Stimulated activated CD8-positive, alpha-beta memory T cell treated with anti-CD3 and anti-CD28 coated beads, Interleukin-7, amount 100 ng/mL, for 4 hours (primary cell): ENCODE measurements around the gene TIGIT.

Experiments
- DNase-seq, 2 donors: peaks; one replicate each; pipeline ENCODE4 v3.0.0-alpha.2; 2020; ENCODE audit warnings: low read depth in 2 of 2

Gene TIGIT

DNA sequence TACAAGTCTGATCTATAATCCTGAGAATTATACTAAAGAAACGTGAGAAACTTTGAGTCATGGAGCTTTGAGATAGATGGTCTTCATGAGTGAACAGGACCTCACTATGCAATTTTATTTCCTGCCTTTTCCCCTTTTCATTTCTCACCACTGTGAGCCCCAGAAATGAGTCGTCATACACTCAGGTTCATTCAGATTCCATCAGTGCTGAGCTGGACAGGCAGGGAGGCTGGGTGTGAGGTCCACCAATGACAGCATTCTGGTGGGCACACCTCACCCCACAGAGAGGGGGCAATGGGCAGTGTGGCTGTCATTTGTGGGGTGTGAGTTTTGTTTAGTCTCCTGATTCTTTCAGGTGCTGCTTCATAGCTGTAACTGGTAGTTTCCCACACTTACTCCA lies 16.9 kb downstream of the TIGIT start:
- DNase-seq: no peak

DNA sequence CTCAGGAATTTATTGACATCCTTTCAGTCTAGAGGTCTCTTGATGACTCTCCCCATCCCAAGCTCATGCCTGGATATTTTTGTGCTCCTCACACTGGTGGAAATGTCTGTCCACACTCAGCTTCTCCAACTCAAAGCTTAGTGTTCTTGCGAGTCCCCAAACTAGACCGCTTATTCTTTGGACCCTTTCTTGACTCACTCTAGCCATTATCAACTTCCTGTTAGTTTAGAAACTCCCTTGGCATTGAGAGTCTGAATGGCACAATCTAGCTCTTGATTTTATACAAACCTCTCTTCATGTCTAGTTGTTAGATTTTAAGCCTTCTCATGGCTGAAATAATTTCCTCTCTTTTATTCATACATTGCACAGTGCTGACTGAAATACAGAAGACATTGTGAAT lies 19.6 kb downstream of the TIGIT start:
- no peak for DNase-seq

DNA sequence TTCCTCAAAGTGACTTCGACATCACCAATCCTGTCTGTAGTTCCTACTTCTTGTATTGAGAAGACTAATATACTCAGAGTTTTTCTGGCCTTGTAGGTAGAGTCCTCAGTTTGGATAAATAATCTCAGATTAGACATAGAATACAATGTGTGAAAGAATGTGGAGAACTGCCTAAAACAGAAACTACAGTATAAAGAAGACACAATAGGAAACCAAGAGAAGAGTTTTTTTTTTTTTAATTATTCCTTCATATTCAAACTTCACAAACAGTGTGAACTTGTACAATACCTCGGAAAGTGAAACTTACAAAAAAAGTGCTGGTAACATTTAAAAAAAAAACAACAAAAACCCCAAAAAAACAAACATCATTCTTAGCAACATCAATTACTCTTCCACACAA lies 20.5 kb downstream of the TIGIT start:
- no peak for DNase-seq

DNA sequence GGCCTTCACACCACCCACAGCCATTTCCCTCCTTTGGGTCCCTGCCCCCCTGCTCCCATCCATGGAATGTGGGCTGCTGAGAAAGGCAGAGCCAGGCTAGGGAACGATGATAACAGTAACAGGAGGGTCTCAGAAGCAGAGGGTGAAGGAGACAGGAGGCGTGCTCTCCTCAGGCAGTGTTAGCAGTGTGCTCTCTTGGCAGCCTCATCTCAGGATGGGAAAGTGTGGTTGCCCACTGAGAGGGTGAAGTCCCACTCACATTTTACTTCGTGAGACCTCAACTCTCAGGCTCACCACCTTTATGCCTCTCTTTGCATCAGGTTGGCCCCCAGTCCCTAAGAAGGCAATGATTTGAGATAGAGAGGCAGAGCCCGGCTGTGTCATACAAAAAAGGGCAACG lies 24.5 kb downstream of the TIGIT start:
- no peak for DNase-seq

DNA sequence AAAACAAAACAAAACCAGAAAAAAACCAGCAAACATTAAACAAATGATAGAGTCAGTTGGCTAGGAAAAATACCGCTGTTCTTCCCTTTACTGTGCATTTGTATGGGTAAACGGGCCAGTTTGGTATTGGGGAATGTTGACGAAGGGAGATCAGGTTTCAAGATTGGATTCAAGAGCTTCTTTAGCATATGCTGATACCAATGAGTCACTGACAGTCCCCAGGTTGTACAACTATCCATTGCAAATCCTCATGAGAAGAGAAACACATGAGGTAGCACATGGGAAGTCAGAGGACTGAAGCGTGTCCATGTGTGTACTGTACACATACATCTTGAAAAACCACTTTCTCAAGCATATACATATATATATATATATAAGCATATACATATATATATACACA lies 25.6 kb downstream of the TIGIT start:
- no peak for DNase-seq

DNA sequence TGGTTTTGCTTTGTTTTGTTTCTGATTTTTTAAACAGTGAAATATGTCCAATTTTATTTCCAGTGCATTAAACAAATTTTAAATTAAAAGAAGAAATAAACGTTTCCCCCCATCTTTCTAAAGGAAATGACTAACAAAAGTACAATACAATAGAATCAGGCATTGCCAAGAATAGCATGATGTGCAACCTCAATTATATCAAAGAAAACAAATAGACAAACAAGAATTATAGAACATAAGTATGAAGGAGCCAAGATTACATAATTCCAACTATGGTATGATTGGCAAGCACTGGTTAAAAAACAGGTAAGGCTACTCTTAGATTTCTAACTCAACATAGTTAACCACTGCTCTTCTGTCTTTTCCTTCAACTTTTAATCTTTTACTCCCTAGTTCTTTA lies 26.4 kb downstream of the TIGIT start:
- DNase-seq: no peak

DNA sequence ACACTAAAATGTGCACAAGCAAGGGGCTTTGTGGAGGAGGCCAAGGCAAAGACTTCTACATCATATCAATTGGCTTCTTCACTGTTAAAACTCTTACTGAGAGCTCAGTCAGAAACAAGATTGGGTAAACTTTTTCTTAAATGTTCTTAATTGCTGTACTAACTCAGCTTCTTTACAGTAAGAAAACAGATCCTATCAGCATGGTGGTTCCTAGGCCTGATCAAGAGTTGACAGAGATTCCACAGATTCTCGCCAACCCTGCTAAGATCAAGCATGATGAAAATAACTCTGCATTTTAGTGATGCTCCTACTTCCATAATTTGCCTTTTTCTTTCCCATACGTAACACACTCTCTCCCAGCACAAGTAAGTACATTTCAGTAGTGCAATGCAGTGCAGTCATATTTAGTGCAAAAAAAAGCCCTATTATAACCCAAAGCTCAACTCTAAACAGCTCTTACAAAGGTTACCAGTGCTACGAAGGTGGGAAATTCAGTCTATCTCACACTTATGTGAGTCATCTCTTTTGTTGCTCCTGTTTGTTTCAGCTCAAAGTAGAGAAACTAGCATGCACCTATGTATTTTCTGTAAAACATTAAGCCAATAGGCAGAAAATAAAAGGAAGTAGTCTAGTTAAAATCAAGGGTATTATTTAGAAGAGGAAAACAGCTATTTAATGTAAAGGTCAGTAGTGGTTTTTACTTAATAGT lies 29.9 kb downstream of the TIGIT start:
- no peak for DNase-seq

DNA sequence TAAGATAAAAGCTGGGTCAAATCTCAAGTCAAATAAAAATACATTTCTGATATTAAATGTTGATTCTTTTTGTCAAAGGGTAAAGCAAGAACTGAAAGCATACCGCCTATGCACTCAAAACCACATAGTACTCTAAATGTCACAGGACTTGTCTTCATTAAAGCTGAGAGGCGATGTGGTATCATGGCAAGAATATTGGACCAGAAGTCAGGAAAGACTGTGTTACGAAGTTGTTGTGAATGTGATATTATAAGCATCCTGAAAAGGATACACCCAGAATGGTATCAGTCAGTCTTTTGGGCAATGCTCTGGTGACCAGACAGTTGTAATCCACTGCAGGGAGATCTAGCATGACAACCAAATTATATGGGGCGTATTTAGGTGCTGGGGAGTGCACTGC lies 33.8 kb downstream of the TIGIT start:
- no peak for DNase-seq

DNA sequence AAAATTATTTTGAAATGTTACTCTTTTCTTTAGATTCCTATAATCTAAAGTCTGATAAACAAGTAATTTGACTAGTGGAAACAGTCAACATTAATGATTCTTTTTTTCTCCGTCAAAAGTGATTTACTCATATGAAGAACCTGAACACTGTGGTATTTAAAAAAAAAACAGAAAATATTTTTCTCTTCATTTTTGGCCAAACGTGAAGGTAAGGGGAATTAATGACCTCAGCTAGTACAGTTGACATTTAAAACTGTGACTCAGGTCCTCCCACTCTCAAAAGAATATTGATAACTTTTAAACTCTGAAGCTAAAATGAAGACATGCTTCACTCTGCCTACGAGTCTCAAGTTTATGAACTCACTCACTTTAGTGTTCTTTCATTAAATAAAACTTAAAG lies 34.5 kb downstream of the TIGIT start:
- no peak for DNase-seq

DNA sequence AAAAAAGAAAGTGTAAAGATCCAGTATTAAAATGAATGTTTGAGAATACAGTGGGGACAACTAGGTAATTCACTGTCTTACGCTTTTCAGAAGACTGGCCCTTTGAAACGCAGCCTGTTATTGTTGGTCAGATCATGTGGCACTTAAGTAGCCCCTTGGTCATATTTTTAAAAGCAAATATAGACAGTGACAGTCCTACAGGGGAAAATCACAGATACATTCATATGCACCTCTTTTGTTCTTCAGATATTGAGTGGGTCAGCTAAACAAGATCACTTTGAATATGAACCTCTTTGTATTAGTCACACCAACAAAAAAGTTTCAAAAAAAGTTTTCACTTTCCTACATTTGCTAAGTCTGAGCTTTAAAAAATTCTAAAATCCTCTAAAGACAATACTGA lies 36.0 kb downstream of the TIGIT start:
- no peak for DNase-seq

DNA sequence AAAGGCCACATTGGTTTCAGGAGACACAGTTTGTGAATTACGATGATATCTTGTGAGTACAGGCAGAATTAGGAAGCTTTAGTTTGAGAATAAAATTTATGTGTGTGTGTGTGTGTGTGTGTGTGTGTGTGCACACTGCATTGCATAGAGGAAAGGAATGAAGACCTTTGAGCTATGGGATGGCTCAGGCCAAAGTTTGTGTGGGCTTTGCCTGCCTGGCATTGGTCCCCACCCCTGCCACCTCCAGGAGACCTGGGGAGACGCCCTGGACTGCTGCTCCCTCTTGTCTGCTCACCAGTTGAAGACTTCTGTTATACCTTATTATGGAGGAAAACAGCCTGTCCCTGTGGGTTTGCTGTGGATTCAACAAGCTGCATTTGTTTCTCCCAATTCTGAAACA lies 37.2 kb downstream of the TIGIT start:
- DNase-seq: no peak

DNA sequence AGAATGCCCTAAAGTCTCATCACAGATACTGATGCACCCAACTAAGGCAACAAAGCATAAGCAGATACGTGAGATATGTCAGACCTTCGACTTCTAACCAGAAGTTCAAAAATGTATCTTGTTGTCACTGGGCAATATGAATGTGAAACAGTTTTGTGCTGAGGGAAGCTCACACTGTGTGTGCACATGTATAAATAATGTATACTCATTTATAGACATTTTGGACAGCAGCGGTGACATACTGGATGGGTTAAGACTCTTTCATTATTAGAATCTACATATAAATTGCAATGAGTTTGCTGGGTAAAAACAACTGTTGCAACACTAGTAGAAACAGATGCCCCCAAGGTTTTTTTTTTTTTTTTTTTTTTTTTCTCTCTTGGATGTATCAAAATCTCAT lies 37.9 kb downstream of the TIGIT start:
- DNase-seq: no peak

DNA sequence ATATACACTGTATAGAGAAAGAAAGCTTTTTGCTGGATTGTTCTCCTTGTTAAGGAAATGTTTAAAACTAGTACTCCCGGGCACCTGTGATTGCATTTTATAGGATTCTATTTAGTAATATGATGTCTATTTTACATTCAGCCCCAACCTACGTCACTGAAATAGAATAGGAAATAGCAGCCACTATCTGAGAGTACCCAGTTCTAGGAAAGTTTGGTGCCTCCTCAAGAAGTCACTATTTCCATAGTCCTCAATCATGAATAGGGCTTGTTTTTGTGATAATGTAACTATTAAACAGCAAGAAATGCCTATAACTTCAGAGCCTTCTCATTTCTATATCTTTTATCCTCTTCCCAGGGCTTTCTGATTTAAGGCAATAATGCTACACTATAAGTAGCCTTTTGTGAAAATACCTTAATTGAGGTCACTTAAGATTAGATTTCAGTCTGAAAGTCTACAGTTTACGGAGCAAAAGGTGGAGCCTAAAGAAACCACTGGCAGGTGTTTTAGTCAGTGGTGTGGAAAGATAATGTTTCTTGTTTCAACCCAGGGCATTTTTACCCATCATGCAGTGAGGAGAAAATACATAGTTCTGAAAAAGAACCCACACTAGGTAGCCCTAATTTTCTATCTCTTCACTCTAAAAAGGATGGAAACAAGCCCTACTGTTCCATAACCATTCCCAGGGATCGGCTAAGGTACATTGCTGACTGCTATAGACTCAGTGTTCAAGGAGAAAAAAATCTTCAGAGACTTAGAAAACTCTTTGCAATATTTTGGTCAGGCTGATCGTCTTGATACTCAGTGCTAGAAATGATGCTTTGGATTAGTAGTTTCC lies 38.7 kb downstream of the TIGIT start:
- DNase-seq: no peak

DNA sequence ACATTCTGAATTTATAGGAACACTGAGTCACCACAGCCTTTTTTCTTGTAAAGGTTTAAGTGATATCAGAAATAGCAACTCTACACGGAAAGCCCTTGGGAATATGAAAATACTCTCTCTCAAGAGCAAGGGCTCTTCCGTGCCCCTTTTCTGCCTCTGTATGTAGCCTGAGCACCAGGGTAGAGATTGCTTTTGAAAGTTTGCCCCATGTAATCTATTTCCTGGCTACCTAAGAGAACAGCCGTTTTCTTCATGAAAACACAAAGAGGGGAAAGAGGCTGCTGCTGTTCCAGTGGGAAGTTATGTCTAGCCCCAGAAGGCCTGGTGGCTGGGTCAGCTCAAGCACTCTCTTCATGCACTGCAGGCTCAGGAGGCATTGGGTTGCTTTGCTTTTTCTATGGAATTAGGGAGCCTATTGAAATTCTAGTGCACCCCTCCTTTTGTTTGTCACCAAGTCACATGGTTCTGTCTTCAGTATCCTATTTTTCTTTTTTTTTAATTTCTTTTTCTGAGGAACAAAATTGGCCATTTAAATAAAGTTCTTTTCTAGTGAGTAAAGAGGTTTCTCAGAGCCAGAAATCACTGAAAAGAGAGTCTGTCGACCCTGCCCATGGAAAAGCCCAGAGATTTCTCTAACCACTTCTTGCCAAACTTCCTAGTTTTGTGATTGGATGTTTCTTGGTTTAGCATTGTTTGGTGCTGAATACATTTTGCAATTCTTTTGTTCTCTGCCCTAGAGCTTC lies 39.5 kb downstream of the TIGIT start:
- no peak for DNase-seq

DNA sequence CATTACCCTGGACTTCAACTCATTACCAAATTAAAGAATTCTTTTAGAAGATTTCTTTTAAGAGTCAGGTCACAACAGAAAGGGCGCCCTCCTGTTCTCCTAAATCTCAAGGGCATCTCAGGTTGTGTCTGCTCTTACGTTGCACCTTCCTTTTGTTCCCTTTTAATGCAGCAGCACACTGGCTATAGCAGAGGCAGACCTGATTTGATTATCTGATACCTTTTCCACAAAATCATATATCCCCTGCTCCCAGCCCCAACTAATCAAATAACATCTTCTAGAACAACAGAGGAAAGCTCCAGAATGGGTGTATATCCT lies 40.1 kb downstream of the TIGIT start:
- no peak for DNase-seq

DNA sequence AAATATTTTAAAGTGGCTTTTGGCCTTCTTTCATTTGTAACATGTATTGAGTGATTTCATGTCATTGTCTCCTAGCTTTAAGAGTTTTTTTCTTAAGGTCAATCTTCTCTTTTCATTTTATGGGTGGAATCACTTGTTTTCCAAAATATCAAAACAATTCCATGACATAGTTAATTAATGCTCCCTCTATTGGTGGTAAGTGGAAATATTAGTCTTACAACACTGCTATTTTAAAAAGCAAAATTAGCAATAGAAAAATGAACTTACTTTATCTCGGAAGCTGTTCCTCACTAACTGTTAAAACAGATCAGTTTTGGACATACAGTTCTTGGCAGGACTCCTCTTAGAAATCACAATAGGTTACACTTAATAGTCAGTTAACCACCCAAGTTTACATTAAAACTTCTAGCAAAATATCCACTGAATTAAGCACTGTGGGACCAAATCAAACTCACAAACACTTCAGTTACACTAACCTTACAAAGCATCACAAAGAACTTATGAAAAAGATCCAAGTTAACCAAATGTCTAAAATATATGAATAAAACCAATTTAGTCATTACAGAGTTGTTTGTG lies 42.4 kb downstream of the TIGIT start:
- DNase-seq: no peak

DNA sequence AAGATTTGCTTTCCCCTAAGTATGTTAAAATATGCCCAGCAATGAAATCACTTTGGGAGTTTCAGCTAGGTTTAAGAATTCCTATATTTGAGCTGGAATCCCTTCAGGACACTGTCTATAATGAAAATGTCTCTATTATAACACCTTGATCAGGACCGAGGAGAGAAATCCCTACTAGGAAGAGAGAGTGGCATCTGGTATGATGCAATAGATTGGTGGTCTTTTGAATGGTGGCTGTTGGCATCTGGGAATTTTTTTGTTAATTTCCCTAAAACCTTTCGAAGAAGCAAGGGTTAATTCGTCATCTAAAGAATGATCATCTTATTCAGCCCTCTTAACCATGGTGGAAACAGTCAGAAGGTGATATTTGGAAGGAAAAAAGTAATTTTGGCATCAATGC lies 43.0 kb downstream of the TIGIT start:
- DNase-seq: no peak

DNA sequence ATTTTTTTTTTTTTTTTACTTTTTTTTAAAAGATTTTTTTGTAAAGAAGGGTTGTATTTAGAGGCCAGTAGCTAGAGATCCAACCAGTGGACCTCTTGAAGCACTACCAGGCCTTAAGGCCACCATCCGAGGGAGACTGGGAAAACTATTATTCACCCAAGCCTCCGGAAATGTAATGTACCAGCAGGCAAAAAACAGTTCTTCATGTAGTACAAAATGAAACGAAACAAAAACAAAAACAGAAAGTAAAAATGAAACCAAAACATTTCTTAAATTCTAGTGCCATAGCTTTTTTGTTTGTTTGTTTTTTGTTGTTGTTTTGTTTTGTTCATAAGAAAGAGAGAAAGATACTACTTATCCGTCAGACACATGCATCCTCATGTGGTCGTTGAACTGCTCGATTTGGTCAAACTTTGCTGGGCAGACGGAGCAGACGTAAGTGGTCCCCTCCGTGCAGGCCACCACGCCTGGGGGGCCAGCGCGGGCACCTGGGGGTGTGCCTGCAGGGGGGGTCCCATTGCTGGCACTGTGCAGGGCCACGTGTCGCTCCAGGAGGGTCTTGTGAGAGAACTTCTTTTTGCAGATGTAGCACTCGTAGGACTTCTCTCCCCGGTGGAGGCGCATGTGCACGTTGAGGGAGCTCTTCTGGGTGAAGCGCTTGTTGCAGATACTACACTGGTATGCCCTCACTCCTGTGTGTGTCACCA lies 45.0 kb downstream of the TIGIT start:
- no peak for DNase-seq

DNA sequence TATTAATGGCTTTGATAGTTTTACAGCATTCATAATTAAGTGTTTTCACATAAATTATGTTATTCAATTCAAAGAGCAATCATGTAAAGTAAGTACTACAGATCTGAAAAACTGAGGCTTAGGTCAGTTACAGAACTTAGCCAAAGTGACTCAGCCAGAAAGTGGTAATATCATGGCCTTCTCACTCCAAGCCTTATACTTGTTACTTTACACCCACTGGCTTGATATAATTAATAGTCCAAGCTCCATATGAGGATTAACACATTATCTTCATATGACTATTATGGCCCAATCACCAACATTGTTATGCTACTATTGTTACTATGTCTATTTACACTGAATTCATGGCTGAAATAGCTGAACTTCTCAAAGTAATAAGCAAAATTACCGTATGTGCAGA lies 50.7 kb downstream of the TIGIT start:
- no peak for DNase-seq

DNA sequence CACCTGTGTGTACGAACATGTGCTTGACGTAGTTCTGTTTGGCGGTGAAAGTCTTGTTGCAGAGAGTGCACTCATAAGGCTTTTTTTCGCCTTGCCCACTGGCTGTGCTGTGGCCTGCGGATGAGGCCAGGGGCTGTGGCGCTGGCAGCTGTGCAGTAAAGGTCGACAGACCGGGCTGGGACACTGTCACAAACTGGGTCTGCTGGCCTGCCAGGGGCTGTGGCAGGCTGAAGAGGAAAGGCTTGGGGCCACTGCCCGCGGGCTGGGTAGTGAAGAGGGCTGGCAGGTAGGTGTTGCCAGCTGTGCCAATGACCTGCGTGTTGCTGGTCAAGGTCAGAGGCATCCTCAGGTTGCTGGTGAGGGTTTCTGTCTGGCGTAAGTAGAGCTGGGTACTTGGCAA lies 56.4 kb downstream of the TIGIT start:
- no peak for DNase-seq

DNA sequence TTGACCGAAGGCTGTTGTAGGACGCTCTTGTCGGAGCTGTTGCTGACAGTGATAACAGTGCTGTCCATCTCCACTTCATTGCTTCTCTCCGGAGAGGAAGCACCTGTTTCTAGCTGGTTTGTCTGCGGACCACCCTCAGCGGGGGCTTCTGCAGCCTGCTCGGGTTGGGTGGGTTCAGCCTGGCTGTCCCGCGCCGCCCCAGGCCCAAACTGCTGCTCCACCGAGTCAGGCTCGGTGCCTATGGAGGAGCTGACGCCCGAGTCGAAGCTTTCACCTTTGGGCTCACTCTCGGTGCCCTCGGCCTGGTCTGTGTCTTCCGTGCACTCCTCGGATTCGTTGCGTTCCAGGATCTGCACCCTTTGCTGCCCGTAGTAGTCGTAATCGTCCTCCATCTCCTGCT lies 56.9 kb downstream of the TIGIT start:
- DNase-seq: no peak
